ENCODE measurements around the gene TMF1.

DNA sequence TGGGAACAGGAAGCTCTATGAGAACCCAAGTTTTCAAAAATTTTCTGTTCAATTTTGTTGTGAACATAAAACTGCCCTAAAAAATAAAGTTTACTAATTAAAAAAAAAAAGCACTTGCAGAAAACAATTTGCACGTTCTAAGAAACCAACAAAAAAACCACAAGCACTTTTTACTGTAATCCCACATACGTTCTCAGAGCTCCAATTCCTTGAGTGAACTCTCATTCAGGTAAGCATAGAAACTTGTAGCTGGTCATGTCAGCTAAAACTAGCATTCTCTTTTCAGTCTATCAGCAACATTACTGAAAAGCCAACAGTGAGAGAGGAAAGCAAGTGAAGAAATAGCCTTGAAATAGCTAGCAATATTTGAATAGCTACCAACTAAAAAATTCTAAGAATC is 11.5 kb upstream of the TMF1 start:
- no peak for TF ChIP-seq POLR2A (IDR thresholded peaks at IDR 0.05)
- TF ChIP-seq CTCF (IDR thresholded peaks at IDR 0.05), result no peak

Data from stomach (tissue), 4 donors.